GM12873 (cell line): ENCODE measurements around the gene RAC2.

Source experiments
- CTCF ChIP-seq: IDR thresholded peaks from 2 replicates; pipeline ENCODE4 v1.5.1; 2012; ENCODE audit warnings: low read depth, mild to moderate bottlenecking, moderate library complexity, low read length, control low read depth; ENCODE audit not compliant: insufficient read depth; ENCODE audit errors: missing control alignments

Gene RAC2

GRCh38 chr22:37218771-37219411 lies 25.2 kb downstream of the RAC2 start:
- no peak for TF ChIP-seq CTCF

DNA sequence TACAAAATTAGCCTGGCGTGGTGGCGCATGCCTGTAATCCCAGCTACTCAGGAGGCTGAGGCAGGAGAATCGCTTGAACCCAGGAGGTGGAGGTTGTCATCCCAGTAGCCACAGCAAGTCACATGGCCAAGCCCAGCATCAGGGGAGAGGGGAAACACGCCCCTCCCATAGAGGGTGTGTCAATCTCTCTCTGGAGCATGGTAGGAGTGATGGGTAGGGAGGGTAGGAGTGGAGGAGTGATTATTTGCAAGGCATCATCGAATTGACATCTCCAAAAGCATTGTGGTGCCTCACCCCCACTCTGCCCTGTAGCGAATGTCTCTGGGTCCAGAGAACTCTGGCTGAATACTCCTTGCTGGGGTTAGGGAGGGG lies 25.7 kb downstream of the RAC2 start:
- TF ChIP-seq CTCF = no peak

DNA sequence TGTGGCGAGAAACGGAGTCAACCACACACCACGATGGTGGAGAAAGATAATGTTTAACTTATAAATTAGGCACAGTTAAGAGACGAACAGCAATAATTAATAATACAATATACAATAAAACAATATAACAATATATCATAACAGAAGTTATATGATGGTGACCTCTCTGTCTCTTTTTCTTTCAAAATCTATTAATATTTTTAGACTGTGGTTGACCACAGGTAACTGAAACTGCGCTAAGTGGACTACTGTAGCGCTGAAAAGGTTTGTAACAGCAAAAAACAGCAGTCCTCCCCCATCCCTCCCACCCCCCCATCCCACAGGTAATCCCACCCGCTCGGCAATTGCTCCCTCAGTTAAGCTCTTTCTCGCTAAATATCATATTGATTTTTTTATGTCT lies 28.2 kb downstream of the RAC2 start:
- TF ChIP-seq CTCF = no peak

DNA sequence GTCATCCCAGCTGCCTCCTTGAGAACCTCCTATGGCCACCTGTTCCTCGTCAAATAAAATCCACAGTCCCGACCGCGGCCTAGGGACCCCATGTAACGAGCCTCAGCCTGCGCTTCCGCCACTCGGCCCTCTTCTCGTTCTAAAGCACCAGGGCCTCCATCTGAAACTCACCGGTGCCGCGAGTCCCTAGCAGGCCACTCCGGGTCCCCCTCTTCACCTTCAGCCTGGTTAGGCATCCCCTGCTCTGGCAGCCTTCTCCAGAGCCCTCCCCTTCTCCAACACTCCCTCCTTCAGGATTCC lies 29.4 kb downstream of the RAC2 start:
- TF ChIP-seq CTCF = no peak

- TF ChIP-seq CTCF = no peak
Observed at GRCh38 chr22:37213941-37214730, 29.9 kb downstream of the RAC2 start.

GRCh38 chr22:37213218-37213855 lies 30.7 kb downstream of the RAC2 start:
- no peak for TF ChIP-seq CTCF

DNA sequence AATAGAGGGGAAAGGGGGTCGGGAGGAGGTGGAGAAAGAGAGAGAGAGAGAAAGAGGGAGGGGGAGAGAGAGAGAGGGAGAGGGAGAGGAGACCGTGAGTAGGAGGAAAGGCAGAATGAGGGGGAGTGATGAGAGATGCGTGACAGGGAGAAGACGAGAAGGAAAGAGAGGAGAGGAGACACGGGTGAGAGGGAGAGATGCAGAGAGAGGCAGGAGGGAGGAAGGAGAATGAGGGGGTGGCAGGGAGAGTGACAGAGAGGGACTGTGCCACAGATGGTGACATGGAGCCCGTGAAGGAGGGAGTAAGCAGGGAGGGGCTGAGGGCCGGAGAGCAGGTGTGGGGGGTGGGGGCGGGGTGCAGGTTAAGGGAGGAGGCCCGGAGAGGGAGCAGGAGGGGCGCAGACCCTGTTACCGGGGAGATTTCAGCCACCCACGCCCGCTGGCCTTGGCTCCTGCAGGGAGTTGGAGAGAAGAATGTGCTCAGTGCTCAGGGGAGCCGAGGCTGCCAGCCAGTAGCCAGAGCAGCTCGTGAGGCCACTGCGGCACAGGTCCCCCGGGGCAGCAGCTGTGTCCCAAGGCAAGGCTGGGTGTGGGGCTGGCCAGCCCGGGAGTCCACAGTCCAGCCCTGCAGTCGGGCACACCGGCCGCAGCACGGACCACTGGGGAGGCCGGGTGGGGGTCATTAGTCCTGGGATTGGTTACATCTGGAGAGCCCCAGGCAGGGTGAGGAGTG lies 31.7 kb downstream of the RAC2 start, which contains the start of gene SSTR3:
Gene SSTR3, minus strand, starts transcription at position 304 of the 733 bp plus-strand sequence. CDS start 4,674 bp downstream, outside the sequence.
- no peak for TF ChIP-seq CTCF
